SU-DHL-6 (cell line): Measurements from ENCODE around the gene DMRTB1.

Source experiments
- H2AFZ ChIP-seq: fragments of 200-600 bp; sonication (generic); 2 replicates; pipeline ENCODE4 v1.6.1; 2014; ENCODE audit warnings: low read depth, mild to moderate bottlenecking, moderate library complexity, mixed read lengths, antibody characterized with exemption, low read length; ENCODE audit not compliant: severe bottlenecking
- H3F3A ChIP-seq: fragments of 200-600 bp; shearing (Covaris generic); 2 replicates; pipeline ENCODE4 v1.6.0; 2016; ENCODE audit warnings: antibody characterized with exemption, mild to moderate bottlenecking; ENCODE audit not compliant: insufficient read depth
- H3K27ac ChIP-seq: fragments of 200-600 bp; sonication (generic); 2 replicates; pipeline ENCODE4 v1.5.1; 2016; ENCODE audit warnings: low read depth, mild to moderate bottlenecking, low read length, moderate library complexity, mixed read lengths
- H3K27me3 ChIP-seq: fragments of 200-600 bp; sonication (generic), shearing (Covaris generic); 2 replicates; pipeline ENCODE4 v1.6.0; 2014; ENCODE audit warnings: mild to moderate bottlenecking, low read length
- H3K36me3 ChIP-seq: fragments of 200-600 bp; sonication (generic); 2 replicates; pipeline ENCODE4 v1.6.1; 2014; ENCODE audit warnings: mild to moderate bottlenecking, low read length, mixed read lengths
- H3K4me2 ChIP-seq: fragments of 300-600, 200-600 bp; shearing (Covaris generic), sonication (generic); 2 replicates; pipeline ENCODE4 v1.6.0; 2014; ENCODE audit warnings: low read length, low read depth, mild to moderate bottlenecking; ENCODE audit not compliant: poor library complexity, severe bottlenecking
- H3K4me3 ChIP-seq: fragments of 200-600 bp; sonication (generic); 2 replicates; pipeline ENCODE4 v1.5.1; 2014; ENCODE audit warnings: antibody characterized with exemption, low read length, mild to moderate bottlenecking, mixed read lengths; ENCODE audit not compliant: insufficient read depth, poor library complexity, severe bottlenecking
- H3K79me2 ChIP-seq: fragments of 200-600 bp; sonication (generic); 2 replicates; pipeline ENCODE4 v1.6.1; 2014; ENCODE audit warnings: mild to moderate bottlenecking, low read length, moderate library complexity; ENCODE audit not compliant: insufficient read depth
- H3K9ac ChIP-seq: fragments of 200-600 bp; sonication (generic); 2 replicates; pipeline ENCODE4 v1.7.0; 2014; ENCODE audit warnings: mild to moderate bottlenecking, low read length
- H3K9me2 ChIP-seq: fragments of 200-600 bp; sonication (generic); replicated peaks from 2 replicates; pipeline ENCODE4 v1.6.1; 2014; ENCODE audit warnings: low read length; ENCODE audit not compliant: insufficient read depth
- H3K9me3 ChIP-seq: fragments of 200-600 bp; sonication (generic); 2 replicates; pipeline ENCODE4 v1.6.1; 2014; ENCODE audit warnings: low read length, mixed read lengths; ENCODE audit not compliant: insufficient read depth
- H4K20me1 ChIP-seq: fragments of 200-600 bp; sonication (generic); 2 replicates; pipeline ENCODE4 v1.6.1; 2014; ENCODE audit warnings: low read depth, mild to moderate bottlenecking, antibody characterized with exemption, low read length, moderate library complexity, mixed read lengths
- CTCF ChIP-seq: fragments of 200-600 bp; sonication (generic); IDR thresholded peaks from one replicate; pipeline ENCODE4 v1.5.1; 2017; ENCODE audit warnings: antibody characterized with exemption, mild to moderate bottlenecking, low read length, moderate library complexity; ENCODE audit not compliant: insufficient read depth, poor library complexity, severe bottlenecking
- EZH2phosphoT487 ChIP-seq: fragments of 200-600 bp; sonication (generic), shearing (Covaris generic); conservative IDR thresholded peaks from 2 replicates; pipeline ENCODE4 v1.6.1; 2018; ENCODE audit warnings: mild to moderate bottlenecking, antibody characterized with exemption, low read length, moderate library complexity, mixed read lengths

The DMRTB1 gene

GRCh38 chr1:53483170-53483569 lies 24.0 kb downstream of the DMRTB1 start:
- Histone ChIP-seq H3K4me2 (no peak overlapping the region), H4K20me1 (no peaks in the 10 kb centered on the region), H3K9me3 (no peaks in the 10 kb centered on the region), H3K27me3 (no peaks in the 10 kb centered on the region), H3K79me2 (no peaks in the 10 kb centered on the region), H3K27ac (no peak overlapping the region), H3K9ac (no peak overlapping the region), H2AFZ (no peak overlapping the region), H3K36me3 (no peaks in the 10 kb centered on the region), H3F3A (no peaks in the 10 kb centered on the region), H3K4me3 (no peak overlapping the region), H3K9me2 (no peaks in the 10 kb centered on the region)
- no peak for TF ChIP-seq CTCF
- no peak for TF ChIP-seq EZH2phosphoT487

DNA sequence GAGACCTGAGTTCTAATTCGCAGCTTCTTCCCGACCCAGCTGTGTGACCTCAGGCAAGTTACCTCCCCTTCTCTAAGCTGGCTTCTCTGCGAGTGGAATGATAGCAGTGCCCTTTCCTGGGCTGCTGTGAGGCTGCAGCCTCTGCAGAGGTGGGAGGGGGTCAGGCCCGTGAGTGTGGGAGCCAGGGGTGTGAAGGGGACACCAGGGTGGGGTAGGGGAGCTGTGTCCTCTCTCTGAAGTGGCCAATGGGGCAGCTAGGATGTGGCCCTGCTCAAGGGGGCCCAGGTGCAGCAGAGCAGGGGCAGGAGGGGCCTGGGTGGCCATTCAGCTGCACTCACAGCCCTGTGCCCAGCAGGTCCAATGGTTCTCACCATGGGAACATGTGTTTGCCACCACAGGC lies 24.5 kb downstream of the DMRTB1 start:
- Histone ChIP-seq H3K27ac (no peak overlapping the region), H3F3A (no peaks in the 10 kb centered on the region), H3K36me3 (no peaks in the 10 kb centered on the region), H3K9me3 (no peaks in the 10 kb centered on the region), H3K4me2 (no peak overlapping the region), H2AFZ (no peak overlapping the region), H3K9ac (no peak overlapping the region), H3K79me2 (no peaks in the 10 kb centered on the region), H3K4me3 (no peak overlapping the region), H3K27me3 (no peaks in the 10 kb centered on the region), H3K9me2 (no peaks in the 10 kb centered on the region), H4K20me1 (no peaks in the 10 kb centered on the region)
- TF ChIP-seq CTCF (no peak), EZH2phosphoT487 (no peak)

DNA sequence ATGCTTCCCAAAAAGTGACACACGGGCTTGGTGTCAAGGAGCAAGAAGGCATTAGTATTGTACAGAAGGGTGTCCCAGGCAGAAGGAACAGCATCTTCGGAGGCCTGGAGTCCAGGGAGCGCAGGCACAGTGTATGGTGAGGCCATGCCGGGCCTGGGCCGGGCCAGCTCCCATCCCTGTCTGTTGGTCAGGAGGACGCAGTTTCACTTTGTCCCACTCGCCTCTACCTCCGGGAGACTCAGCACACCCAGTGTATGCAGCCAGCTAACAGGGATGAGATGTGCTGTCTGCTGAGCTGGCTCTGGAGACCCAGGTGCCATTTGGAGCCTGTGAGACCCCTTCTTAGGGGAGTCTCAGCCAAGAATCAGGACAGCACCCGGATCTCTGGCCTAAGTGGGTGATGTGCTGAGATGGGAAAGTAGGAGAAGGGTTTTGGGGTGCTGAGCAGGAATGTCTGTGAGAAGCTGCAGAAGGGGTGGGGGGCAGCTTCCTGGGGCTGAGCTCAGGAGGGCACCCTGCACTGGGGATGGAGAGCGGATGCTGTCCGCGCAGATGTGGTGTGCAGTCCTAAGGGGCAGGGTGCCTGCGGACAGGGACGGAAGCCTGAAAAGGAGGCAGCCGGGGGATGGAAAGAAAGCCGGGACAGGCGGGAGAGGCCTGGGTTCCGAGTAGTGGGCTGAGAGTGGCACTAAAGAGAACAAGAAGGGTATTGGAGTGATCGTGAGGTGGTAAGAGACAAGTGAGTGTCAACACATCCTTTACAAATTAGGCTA lies 25.7 kb downstream of the DMRTB1 start:
- Histone ChIP-seq H2AFZ (no peak overlapping the region), H3K36me3 (no peaks in the 10 kb centered on the region), H3K9me2 (no peaks in the 10 kb centered on the region), H3K9ac (no peak overlapping the region), H3K4me3 (no peak overlapping the region), H3K27me3 (no peaks in the 10 kb centered on the region), H4K20me1 (no peaks in the 10 kb centered on the region), H3K9me3 (no peaks in the 10 kb centered on the region), H3K4me2 (no peak overlapping the region), H3K79me2 (no peaks in the 10 kb centered on the region), H3K27ac (no peak overlapping the region), H3F3A (no peaks in the 10 kb centered on the region)
- TF ChIP-seq CTCF (no peak), EZH2phosphoT487 (no peak)
